ENCODE results near the gene POF1B. TPM values are rescaled to one million over a fixed set of nuclear protein-coding genes. Genes with fewer than 3 reads are reported as not detected.

Gene POF1B
- polyA plus RNA-seq, 1 donor (not counting 4 experiments of a cell fraction or from before 2014, with no cell fraction given): 11.9 TPM

DNA sequence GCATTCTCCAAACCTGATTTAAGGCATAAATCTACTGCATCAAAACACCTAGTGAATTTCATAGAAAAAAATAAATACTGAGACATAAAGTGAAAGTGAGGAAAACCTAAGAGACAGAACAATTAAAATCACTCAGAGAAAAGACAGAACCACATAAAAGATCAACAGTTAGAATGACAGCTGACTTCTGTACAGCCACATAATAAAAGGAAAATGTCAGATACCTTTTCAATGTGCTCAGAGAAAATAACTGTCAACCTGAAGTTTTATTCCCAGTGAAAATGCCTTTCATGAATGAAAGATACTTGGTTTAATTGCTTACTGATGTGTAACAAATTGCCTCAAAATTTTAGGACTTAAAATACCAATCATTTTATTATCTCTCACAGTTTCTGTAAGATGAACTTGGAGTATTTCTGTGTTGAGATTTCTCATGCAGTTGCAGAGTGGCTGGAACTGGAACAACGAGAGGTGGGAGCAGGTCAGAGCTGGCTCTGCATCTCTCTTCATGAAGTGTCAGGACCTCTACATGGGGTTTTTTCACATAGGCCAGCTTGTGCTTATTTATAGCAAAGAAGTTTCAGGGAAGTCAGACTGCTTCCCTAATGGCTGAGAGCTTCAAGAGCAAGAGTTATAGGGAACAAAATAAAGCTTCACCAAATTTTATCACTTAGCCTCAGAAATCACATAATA is 11.9 kb upstream of the POF1B start:
- Histone ChIP-seq H3K9me3 (ENCODE audit: control insufficient read depth, low read depth, low read length) (no peaks in the 10 kb centered on the region), H3K4me1 (ENCODE audit: control insufficient read depth, extremely low read depth, insufficient read depth, low read length) (no peaks in the 10 kb centered on the region), H3K27ac (ENCODE audit: control insufficient read depth, insufficient read depth, low read length) (no peak overlapping the region), H2AFZ (ENCODE audit: control insufficient read depth, low read length) (no peak overlapping the region), H3K79me2 (ENCODE audit: control insufficient read depth, insufficient read depth, low read length) (no peaks in the 10 kb centered on the region), H3K9me1 (ENCODE audit: control insufficient read depth, extremely low read depth, insufficient read depth, low read length) (no peaks in the 10 kb centered on the region), H4K20me1 (ENCODE audit: control insufficient read depth, extremely low read depth, insufficient read depth, low read length) (no peaks in the 10 kb centered on the region), H3K36me3 (ENCODE audit: control insufficient read depth in 2 of 2, extremely low read depth in 1 of 2, insufficient read depth in 2 of 2, low read length in 2 of 2) (no peaks in the 10 kb centered on the region), H3K9ac (ENCODE audit: control insufficient read depth, extremely low read depth, insufficient read depth, low read length) (no peak overlapping the region), H3K27me3 (ENCODE audit: control insufficient read depth, extremely low read depth, insufficient read depth, low read length) (no peaks in the 10 kb centered on the region), H3K4me2 (ENCODE audit: control insufficient read depth, extremely low read depth, insufficient read depth, low read depth, low read length) (no peak overlapping the region), H3K4me3 (ENCODE audit: control insufficient read depth in 2 of 3, extremely low read depth in 1 of 3, insufficient read depth in 2 of 3, low read depth in 1 of 3, low read length in 3 of 3) (no peak overlapping the region)
- DNase-seq (ENCODE audit: low read depth, low spot score): no peak
- dilution Hi-C loops (cut with MboI; ENCODE audit: extremely low pct_ligation_motif_present, low sequenced_read_pairs): no loop called here
- TF ChIP-seq EZH2 (IDR thresholded peaks at IDR 0.05; ENCODE audit: low read length) (no peak), CTCF (optimal IDR thresholded peaks at IDR 0.05 in 1 of 3, IDR thresholded peaks at IDR 0.05 in 1 of 3, conservative IDR thresholded peaks at IDR 0.05 in 1 of 3; ENCODE audit: extremely low read depth in 1 of 3, insufficient read depth in 2 of 3, low read length in 3 of 3) (no peak)
- no peak for FAIRE-seq

DNA sequence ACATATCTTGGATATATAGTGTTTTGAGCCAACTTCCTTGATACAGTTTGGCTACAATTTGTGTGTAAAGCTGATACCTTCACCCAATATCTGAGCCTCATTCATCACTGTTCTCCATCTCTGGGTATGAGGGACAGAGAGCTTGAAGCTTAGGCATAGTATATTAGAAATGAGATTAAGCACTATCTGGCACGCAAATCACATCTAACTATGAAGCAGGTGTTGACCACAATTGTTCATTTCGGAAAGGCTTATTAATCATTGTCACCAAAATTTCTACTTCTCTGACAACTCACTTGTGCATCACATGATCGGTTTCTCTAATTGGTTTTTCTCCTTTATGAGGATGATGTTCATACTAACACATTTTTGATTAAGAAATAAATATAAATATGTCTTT is 2.1 kb upstream of the POF1B start:
- Histone ChIP-seq H3K9me3 (ENCODE audit: control insufficient read depth, low read depth, low read length) (no peaks in the 10 kb centered on the region), H3K9me1 (ENCODE audit: control insufficient read depth, extremely low read depth, insufficient read depth, low read length) (no peaks in the 10 kb centered on the region), H3K27ac (ENCODE audit: control insufficient read depth, insufficient read depth, low read length) (no peak overlapping the region), H4K20me1 (ENCODE audit: control insufficient read depth, extremely low read depth, insufficient read depth, low read length) (no peaks in the 10 kb centered on the region), H3K4me2 (ENCODE audit: control insufficient read depth, extremely low read depth, insufficient read depth, low read depth, low read length) (no peak overlapping the region), H3K4me1 (ENCODE audit: control insufficient read depth, extremely low read depth, insufficient read depth, low read length) (peaks cover 4% of the 10 kb centered on the region), H3K4me3 (ENCODE audit: control insufficient read depth in 2 of 3, extremely low read depth in 1 of 3, insufficient read depth in 2 of 3, low read depth in 1 of 3, low read length in 3 of 3) (no peak overlapping the region), H3K9ac (ENCODE audit: control insufficient read depth, extremely low read depth, insufficient read depth, low read length) (no peak overlapping the region), H3K79me2 (ENCODE audit: control insufficient read depth, insufficient read depth, low read length) (no peaks in the 10 kb centered on the region), H3K36me3 (ENCODE audit: control insufficient read depth in 2 of 2, extremely low read depth in 1 of 2, insufficient read depth in 2 of 2, low read length in 2 of 2) (no peaks in the 10 kb centered on the region), H3K27me3 (ENCODE audit: control insufficient read depth, extremely low read depth, insufficient read depth, low read length) (no peaks in the 10 kb centered on the region), H2AFZ (ENCODE audit: control insufficient read depth, low read length) (no peak overlapping the region)
- FAIRE-seq (no peak), DNase-seq (ENCODE audit: low read depth, low spot score) (no peak)
- TF ChIP-seq CTCF (optimal IDR thresholded peaks at IDR 0.05 in 1 of 3, IDR thresholded peaks at IDR 0.05 in 1 of 3, conservative IDR thresholded peaks at IDR 0.05 in 1 of 3; ENCODE audit: extremely low read depth in 1 of 3, insufficient read depth in 2 of 3, low read length in 3 of 3): no peak
- no peak for TF ChIP-seq EZH2 (IDR thresholded peaks at IDR 0.05; ENCODE audit: low read length)
- dilution Hi-C loops (cut with MboI; ENCODE audit: extremely low pct_ligation_motif_present, low sequenced_read_pairs): no loop called here

Data from keratinocyte (primary cell).